GM23338 (cell line): Measurements from ENCODE around the gene USP19. TPM values are rescaled to one million over a fixed set of nuclear protein-coding genes. Genes with fewer than 3 reads are reported as not detected.

Source experiments
- ATAC-seq: fragments of 200-7000 bp; cut with Tn5 transposase; 3 replicates; pipeline ENCODE4 v1.9.1; 2020
- DNase-seq: peaks from one replicate; pipeline ENCODE4 v3.0.0-alpha.2; 2015; ENCODE audit warnings: low spot score
- H2AFZ ChIP-seq: fragments of 200-600 bp; sonication (generic); 2 replicates; pipeline ENCODE4 v1.8.0; 2016; ENCODE audit warnings: antibody characterized with exemption, mild to moderate bottlenecking, moderate library complexity
- H3F3A ChIP-seq: fragments of 200-600 bp; sonication (generic); replicated peaks from 2 replicates; pipeline ENCODE4 v1.8.0; 2017; ENCODE audit warnings: antibody characterized with exemption, mixed run types, low read depth
- H3K27ac ChIP-seq: fragments of 200-600 bp; sonication (generic); 2 replicates; pipeline ENCODE4 v1.6.1; 2016; ENCODE audit warnings: low read depth
- H3K27me3 ChIP-seq: fragments of 200-600 bp; sonication (generic); 2 replicates; pipeline ENCODE4 v1.8.0; 2016; ENCODE audit warnings: mild to moderate bottlenecking, mixed run types, moderate library complexity; ENCODE audit not compliant: insufficient read depth
- H3K36me3 ChIP-seq: fragments of 200-600 bp; sonication (generic); 2 replicates; pipeline ENCODE4 v1.8.0; 2016; ENCODE audit warnings: mild to moderate bottlenecking; ENCODE audit not compliant: insufficient read depth
- H3K4me1 ChIP-seq: fragments of 200-600 bp; sonication (generic); 2 replicates; pipeline ENCODE4 v1.8.0; 2016; ENCODE audit warnings: mild to moderate bottlenecking, moderate library complexity; ENCODE audit not compliant: insufficient read depth
- H3K4me2 ChIP-seq: fragments of 200-600 bp; sonication (generic); 2 replicates; pipeline ENCODE4 v1.7.1; 2017; ENCODE audit warnings: mixed run types
- H3K4me3 ChIP-seq: fragments of 200-600 bp; sonication (generic); 2 replicates; pipeline ENCODE4 v1.6.1; 2016; ENCODE audit warnings: mixed run types
- H3K79me2 ChIP-seq: fragments of 200-600 bp; sonication (generic); replicated peaks from 2 replicates; pipeline ENCODE4 v1.8.0; 2017; ENCODE audit warnings: mild to moderate bottlenecking; ENCODE audit not compliant: insufficient read depth
- H3K9me2 ChIP-seq: fragments of 200-600 bp; sonication (generic); 2 replicates; pipeline ENCODE4 v1.8.0; 2017; ENCODE audit not compliant: insufficient read depth
- H4K20me1 ChIP-seq: fragments of 200-600 bp; sonication (generic); replicated peaks from 2 replicates; pipeline ENCODE4 v1.8.0; 2017; ENCODE audit warnings: mild to moderate bottlenecking; ENCODE audit not compliant: insufficient read depth
- H3K27ac Mint-ChIP-seq: 2 replicates; pipeline ENCODE4 v1.8.0; 2020; ENCODE audit warnings: inconsistent platforms, mild to moderate bottlenecking, moderate library complexity, mixed read lengths
- H3K27me3 Mint-ChIP-seq: 3 replicates; pipeline ENCODE4 v1.8.0; 2022; ENCODE audit warnings: low read depth, mild to moderate bottlenecking, moderate library complexity, mixed read lengths, inconsistent platforms; ENCODE audit not compliant: insufficient read depth, poor library complexity
- H3K36me3 Mint-ChIP-seq: 3 replicates; pipeline ENCODE4 v1.8.0; 2021; ENCODE audit warnings: low read depth, mild to moderate bottlenecking, inconsistent platforms, moderate library complexity, mixed read lengths
- H3K4me1 Mint-ChIP-seq: 3 replicates; pipeline ENCODE4 v1.8.0; 2020; ENCODE audit warnings: mild to moderate bottlenecking, inconsistent platforms, mixed read lengths
- H3K4me3 Mint-ChIP-seq: 3 replicates; pipeline ENCODE4 v1.8.0; 2021; ENCODE audit warnings: moderate library complexity, mild to moderate bottlenecking, inconsistent platforms, mixed read lengths
- H3K9me3 Mint-ChIP-seq: 3 replicates; pipeline ENCODE4 v1.8.0; 2020; ENCODE audit warnings: moderate library complexity, mild to moderate bottlenecking, inconsistent platforms, mixed read lengths
- EZH2 ChIP-seq: fragments of 200-600 bp; sonication (generic); IDR thresholded peaks from one replicate; pipeline ENCODE4 v1.8.0; 2017; ENCODE audit warnings: antibody characterized with exemption, mild to moderate bottlenecking, low read depth; ENCODE audit not compliant: unreplicated experiment
- JUNB ChIP-seq: IDR thresholded peaks from one replicate; pipeline ENCODE4 v1.6.1; 2016; ENCODE audit warnings: antibody characterized with exemption; ENCODE audit not compliant: unreplicated experiment
- REST ChIP-seq: IDR thresholded peaks from one replicate; pipeline ENCODE4 v1.6.1; 2018; ENCODE audit warnings: antibody characterized with exemption; ENCODE audit not compliant: unreplicated experiment
- ZNF462 ChIP-seq: fragments of 250-450 bp; sonication (Bioruptor Pico); IDR thresholded peaks from 2 replicates; pipeline ENCODE4 v1.5.0; 2020; ENCODE audit warnings: mild to moderate bottlenecking, moderate library complexity
- polyA plus RNA-seq: library from polyadenylated mRNA; unstranded; fragments of >200 nt; fragmentation: Nextera tagmentation; extraction: Ambion mirVana; gene quantifications from 2 replicates; pipeline ENCODE4 v1.2.1, GENCODE V29; 2016
- total RNA-seq: library from RNA; depleted of rRNA; stranded (reverse); fragments of >200 nt; shearing (Covaris generic); gene quantifications from 2 replicates; pipeline ENCODE4 v1.2.3, GENCODE V29; 2014

The USP19 gene
- total and polyA plus RNA-seq, 2 experiments from 2014 or later: 13.2 to 62.0 TPM

GRCh38 chr3:49131040-49131439 lies 10.4 kb upstream of the USP19 start:
- Histone ChIP-seq H2AFZ (no peak overlapping the region), H3F3A (no peaks in the 10 kb centered on the region), H3K27me3 (no peaks in the 10 kb centered on the region), H3K79me2 (no peaks in the 10 kb centered on the region; the same call in 1 of the 2 replicates), H3K36me3 (no peaks in the 10 kb centered on the region), H3K9me2 (no peaks in the 10 kb centered on the region), H3K4me2 (no peak overlapping the region), H3K27ac (no peak overlapping the region), H4K20me1 (no peaks in the 10 kb centered on the region), H3K4me3 (no peak overlapping the region), H3K4me1 (peaks cover 7% of the 10 kb centered on the region; the same call in 1 of the 2 replicates)
- H3K9me3 Mint-ChIP-seq: no peaks in the 10 kb centered on the region; the same call in 2 of the 3 replicates
- no peaks in the 10 kb centered on the region for H3K36me3 Mint-ChIP-seq
- ATAC-seq (no peak), DNase-seq (no peak)
- no peak for TF ChIP-seq ZNF462 (CRISPR knock-in tag)
- no peak for TF ChIP-seq REST
- TF ChIP-seq EZH2: no peak
- TF ChIP-seq JUNB: no peak
- 0 out of 3 replicates have a peak overlapping the region, but pooled peaks have one; percentile 88 for H3K4me3 Mint-ChIP-seq
- H3K4me1 Mint-ChIP-seq: peaks cover 15% of the 10 kb centered on the region
- H3K27me3 Mint-ChIP-seq: peaks cover 2% of the 10 kb centered on the region
- H3K27ac Mint-ChIP-seq: peak overlapping the region; percentile 69; the same call in 1 of the 2 replicates
